Heart right ventricle (tissue), 16 donors: ENCODE results near the gene KHDC1. TPM values are rescaled to one million over a fixed set of nuclear protein-coding genes. Genes with fewer than 3 reads are reported as not detected.
"Not testable (repeated sequence)": the region's sequence is repeated elsewhere in the genome, so short reads cannot be mapped to it uniquely, and the experiment has no call there.

Experiments
- ATAC-seq, 8 donors: fragments of 200-7000 bp; cut with Tn5 transposase; one replicate each; pipeline ENCODE4 v1.9.1; 2020; ENCODE audit warnings: mild to moderate bottlenecking in 8 of 8, moderate library complexity in 8 of 8, moderate number of reproducible peaks in 1 of 8
- DNase-seq, 2 donors: peaks; one replicate each; pipeline ENCODE4 v3.0.0-alpha.2; 2020
- H3K27ac ChIP-seq, 10 donors: fragments of 200-600 bp; sonication (generic) in 2 of 10; one replicate each; pipeline versions ENCODE4 v1.5.0 to v1.8.0; 2020 to 2022; ENCODE audit warnings: mild to moderate bottlenecking in 3 of 10
- H3K27me3 ChIP-seq, 7 donors: fragments of 200-600 bp; one replicate each; pipeline ENCODE4 v1.8.0; 2021 to 2022; ENCODE audit warnings: mild to moderate bottlenecking in 2 of 7
- H3K36me3 ChIP-seq, 9 donors: fragments of 200-600 bp; sonication (generic) in 1 of 9; one replicate each; pipeline versions ENCODE4 v1.5.0 to v1.8.0; 2020 to 2022; ENCODE audit warnings: mild to moderate bottlenecking in 2 of 9
- H3K4me1 ChIP-seq, 9 donors: fragments of 200-600 bp; sonication (generic) in 1 of 9; one replicate each; pipeline versions ENCODE4 v1.5.0 to v1.8.0; 2020 to 2022; ENCODE audit warnings: mild to moderate bottlenecking in 4 of 9
- H3K4me3 ChIP-seq, 10 donors: fragments of 200-600 bp; sonication (generic) in 2 of 10; one replicate each; pipeline versions ENCODE4 v1.5.0 to v1.8.0; 2020 to 2022; ENCODE audit warnings: mild to moderate bottlenecking in 7 of 10, moderate library complexity in 2 of 10
- H3K9me3 ChIP-seq, 11 donors: fragments of 200-600 bp in 10 of 11; sonication (generic) in 2 of 11; one replicate each; pipeline versions ENCODE4 v1.5.0 to v1.8.0; 2013 to 2022; ENCODE audit warnings: mild to moderate bottlenecking in 2 of 11, control low read depth in 1 of 11, moderate library complexity in 1 of 11
- CTCF ChIP-seq, 9 donors: fragments of 200-600 bp; sonication (generic) in 2 of 9; IDR thresholded peaks; one replicate each; pipeline versions ENCODE4 v1.5.0 to v1.8.0; 2021 to 2022; ENCODE audit warnings: antibody characterized with exemption in 9 of 9, mild to moderate bottlenecking in 5 of 9, moderate library complexity in 1 of 9
- WGBS, 2 donors: extraction: QIAGEN DNeasy Blood & Tissue Kit; methylation state at CpG; one replicate each; pipeline ENCODE4 v1.1.7; 2013; ENCODE audit warnings: inconsistent platforms in 1 of 2; 5-methylcytosine and 5-hydroxymethylcytosine counted together
- intact Hi-C, 10 donors: fragments of 100-400 bp; cut with DNase I; formaldehyde crosslinking; loops; one replicate each; pipeline versions ENCODE4 v1.11.1 to v1.14.2; 2022
- polyA plus RNA-seq, 2 donors: library from polyadenylated mRNA; stranded (reverse); fragments of 200-250 nt; gene quantifications; one replicate each; pipeline ENCODE4 v1.2.3, GENCODE V29; 2013
- total RNA-seq, 10 donors: library from RNA; stranded (reverse); fragmentation: NEBNext Ultra II Directional in 3 of 10; extraction: Animal tissue kit (Norgen Biotek cat#: 25700) in 3 of 10; gene quantifications; one replicate each; pipeline versions ENCODE4 v1.2.1 to v1.2.4, GENCODE V29; 2021 to 2023
- donor health status: Arrhythmogenic right ventricular cardiomyopathy.
- donor health status: ischemic (EF 13 %, LVEDD 7.1; RV severe dilation, severe dysfunction).
- donor health status: healthy with polysubstance abuse.
- donor health status: DM: no; HTN: yes; CAD: no.
- donor health status: DM: no; HTN: no; CAD: no.
- donor health status: ischemic (EF 25% LVEDD 6.9; RV normal size, moderate dysfunction).
- donor health status: ischemic (EF 25% LVEDD 5.7; RV mildly dilated, moderate dysfunction).
- donor health status: healthy.
- donor health status: DM: yes; HTN: yes; CAD: no.
- donor health status: Ischemic cardiomyopathy.
- donor health status: ischemic (EF 35%, LVEDD 5.7; RV mildly dilated, moderate dysfunction).
- donor health status: nonischemic (EF 11% LVEDD 7.7; RV severe dilation, severe dysfunction).
- donor health status: DM: yes; HTN: yes; CAD: no.
- donor health status: PGD.
- donor health status: ischemic (EF 29% LVEDD 5.4; RV normal size, mild dysfunction).
- donor health status: nonischemic (EF 23%, LVEDD 6.1; RV moderate dilation, normal function).

KHDC1 gene
- total and polyA plus RNA-seq, 12 donors: 0.51 to 2.8 (median 1.2) TPM

GRCh38 chr6:73308712-73309534 is 45.9 kb upstream of the KHDC1 start:
- Histone ChIP-seq H3K27me3 (peaks cover 0 to 44% (median 33%) of the 10 kb centered on the region in 7 donors), H3K4me1 (peaks cover 0 to 16% (median 13%) of the 10 kb centered on the region in 9 donors), H3K27ac (peak overlapping the region in 1 of 10 donors; percentile 62), H3K4me3 (peak overlapping the region in 9 of 10 donors; percentile 40 to 67 (median 55)), H3K36me3 (no peaks in the 10 kb centered on the region), H3K9me3 (no peaks in the 10 kb centered on the region)
- intact Hi-C loops: no loop called here
- TF ChIP-seq CTCF (IDR thresholded peaks at IDR 0.05): no peak
- ATAC-seq (no peak), DNase-seq (no peak)
- WGBS, 2 donors: 76 to 81% methylated on average over 26 of the region's 26 CpGs

- H3K9me3 ChIP-seq: not testable (repeated sequence)
- 88 to 92% methylated on average over 7 of the region's 7 CpGs for WGBS, 2 donors
Measured at GRCh38 chr6:73303773-73304172, 40.8 kb upstream of the KHDC1 start.

GRCh38 chr6:73302339-73302738 is 39.3 kb upstream of the KHDC1 start:
- H3K9me3 ChIP-seq: no peaks in the 10 kb centered on the region
- no peaks in the 10 kb centered on the region for H3K36me3 ChIP-seq
- ATAC-seq: no peak
- intact Hi-C loops: no loop called here
- H3K27ac ChIP-seq: no peak overlapping the region
- peaks cover 0 to 40% (median 17%) of the 10 kb centered on the region in 7 donors for H3K27me3 ChIP-seq
- DNase-seq: no peak
- H3K4me3 ChIP-seq: no peak overlapping the region
- H3K4me1 ChIP-seq: no peaks in the 10 kb centered on the region
- TF ChIP-seq CTCF (IDR thresholded peaks at IDR 0.05): no peak
- 96 to 97% methylated on average over 2 of the region's 2 CpGs for WGBS, 2 donors

More at GRCh38 chr6:73303773-73304172, 40.8 kb upstream of the KHDC1 start:
- H3K4me1 ChIP-seq, intact Hi-C loops, ATAC-seq, H3K27ac ChIP-seq, H3K36me3 ChIP-seq, DNase-seq, H3K4me3 ChIP-seq: not testable (repeated sequence)
- peaks cover 0 to 33% (median 17%) of the 10 kb centered on the region in 7 donors for H3K27me3 ChIP-seq

GRCh38 chr6:73299151-73299971 is 36.4 kb upstream of the KHDC1 start:
- no peak for TF ChIP-seq CTCF (IDR thresholded peaks at IDR 0.05)
- Histone ChIP-seq H3K27me3 (peaks cover 0 to 43% (median 17%) of the 10 kb centered on the region in 7 donors), H3K36me3 (no peaks in the 10 kb centered on the region), H3K4me1 (no peaks in the 10 kb centered on the region), H3K27ac (no peak overlapping the region), H3K4me3 (peak overlapping the region; percentile 15 to 49 (median 42)), H3K9me3 (no peaks in the 10 kb centered on the region)
- DNase-seq (peak in 1 of 2 donors; percentile 36), ATAC-seq (peak; percentile 59 to 86 (median 70))
- intact Hi-C loops: no loop called here
- WGBS, 2 donors: 26 to 30% methylated on average over 50 of the region's 50 CpGs
